DND-41 (cell line): ENCODE measurements around the gene CIDEA.

Experiments
- ATAC-seq: fragments of 200-7000 bp; cut with Tn5 transposase; 3 replicates; pipeline ENCODE4 v1.9.1; 2021; ENCODE audit warnings: low read depth; ENCODE audit not compliant: insufficient read depth
- DNase-seq: peaks from one replicate; pipeline ENCODE4 v3.0.0-alpha.2; 2020
- H2AFZ ChIP-seq: 2 replicates; pipeline ENCODE4 v1.6.0; 2012; ENCODE audit warnings: low read depth, low read length
- H3K27ac ChIP-seq: 2 replicates; pipeline ENCODE4 v1.5.1; 2012; ENCODE audit warnings: low read length, inconsistent platforms
- H3K27me3 ChIP-seq: fragments of 200-600 bp; sonication (generic); 2 replicates; pipeline ENCODE4 v1.6.0; 2012; ENCODE audit warnings: low read length, mild to moderate bottlenecking, inconsistent platforms; ENCODE audit not compliant: insufficient read depth, poor library complexity
- H3K36me3 ChIP-seq: 2 replicates; pipeline ENCODE4 v1.5.1; 2012; ENCODE audit warnings: low read length, inconsistent platforms; ENCODE audit not compliant: insufficient read depth
- H3K4me1 ChIP-seq: 2 replicates; pipeline ENCODE4 v1.5.1; 2012; ENCODE audit warnings: mild to moderate bottlenecking, low read length; ENCODE audit not compliant: insufficient read depth
- H3K4me2 ChIP-seq: 2 replicates; pipeline ENCODE4 v1.6.0; 2012; ENCODE audit warnings: mild to moderate bottlenecking, moderate library complexity, low read length, inconsistent platforms; ENCODE audit not compliant: insufficient read depth
- H3K4me3 ChIP-seq, 2 experiments: fragments of 200-600 bp in 1 of 2; shearing (Covaris generic) in 1 of 2; 2 replicates each; pipeline ENCODE4 v1.5.1; 2012 to 2016; ENCODE audit warnings: inconsistent platforms in 2 of 2, low read length in 2 of 2, mild to moderate bottlenecking in 2 of 2, low read depth in 1 of 2, moderate library complexity in 1 of 2
- H3K79me2 ChIP-seq: 2 replicates; pipeline ENCODE4 v1.6.0; 2012; ENCODE audit warnings: low read length, inconsistent platforms; ENCODE audit not compliant: insufficient read depth
- H3K9ac ChIP-seq: 2 replicates; pipeline ENCODE4 v1.6.0; 2012; ENCODE audit warnings: low read depth, mild to moderate bottlenecking, inconsistent platforms, low read length, moderate library complexity
- H3K9me3 ChIP-seq: 2 replicates; pipeline ENCODE4 v1.5.1; 2012; ENCODE audit warnings: low read length, moderate library complexity, mild to moderate bottlenecking, inconsistent platforms; ENCODE audit not compliant: insufficient read depth, severe bottlenecking
- H4K20me1 ChIP-seq: 2 replicates; pipeline ENCODE4 v1.6.0; 2012; ENCODE audit warnings: low read length; ENCODE audit not compliant: insufficient read depth
- EZH2 ChIP-seq: IDR thresholded peaks from 3 replicates; pipeline ENCODE4 v1.6.1; 2012; ENCODE audit warnings: borderline replicate concordance, low read depth, mild to moderate bottlenecking, moderate library complexity, low read length, inconsistent platforms; ENCODE audit not compliant: severe bottlenecking
- TF ChIP-seq, protein P1 (sequence below): IDR thresholded peaks from 2 replicates; pipeline ENCODE4 v1.5.1; 2012; ENCODE audit warnings: borderline replicate concordance, low read length, moderate library complexity, mild to moderate bottlenecking; ENCODE audit not compliant: poor library complexity, severe bottlenecking; ENCODE audit errors: extremely low read depth

The CIDEA gene

DNA sequence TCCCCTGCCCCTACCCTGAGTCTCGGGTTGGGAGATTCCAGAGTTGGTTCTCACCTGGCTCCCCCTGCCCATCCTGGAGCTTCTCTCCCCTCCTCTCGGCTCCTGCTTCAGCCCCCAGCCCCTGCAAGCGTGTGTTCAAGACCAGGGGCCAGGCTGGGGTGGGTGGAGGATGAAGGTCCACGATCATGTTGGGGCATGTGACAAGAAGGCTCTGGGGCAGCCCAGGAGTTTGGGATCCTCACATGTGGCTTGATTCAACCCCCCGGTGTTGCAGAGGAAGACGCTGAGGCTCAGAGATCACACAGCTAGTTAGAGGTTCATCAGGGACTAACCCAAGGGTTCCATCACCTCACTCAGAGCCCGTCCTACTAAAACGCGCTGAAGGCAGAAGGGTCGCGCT lies 39.7 kb downstream of the CIDEA start:
- no peak overlapping the region for H3K27ac ChIP-seq
- no peak overlapping the region for H3K4me2 ChIP-seq
- no peak overlapping the region for H3K9ac ChIP-seq
- no peaks in the 10 kb centered on the region for H3K9me3 ChIP-seq
- DNase-seq = no peak
- no peak overlapping the region for H2AFZ ChIP-seq
- no peaks in the 10 kb centered on the region for H4K20me1 ChIP-seq
- H3K4me1 ChIP-seq = no peaks in the 10 kb centered on the region
- no peaks in the 10 kb centered on the region for H3K36me3 ChIP-seq
- H3K79me2 ChIP-seq = no peaks in the 10 kb centered on the region
- H3K4me3 ChIP-seq = no peak overlapping the region
- H3K27me3 ChIP-seq = no peaks in the 10 kb centered on the region
- no peak for ATAC-seq
- TF ChIP-seq EZH2 = no peak
- TF ChIP-seq, protein P1, sequence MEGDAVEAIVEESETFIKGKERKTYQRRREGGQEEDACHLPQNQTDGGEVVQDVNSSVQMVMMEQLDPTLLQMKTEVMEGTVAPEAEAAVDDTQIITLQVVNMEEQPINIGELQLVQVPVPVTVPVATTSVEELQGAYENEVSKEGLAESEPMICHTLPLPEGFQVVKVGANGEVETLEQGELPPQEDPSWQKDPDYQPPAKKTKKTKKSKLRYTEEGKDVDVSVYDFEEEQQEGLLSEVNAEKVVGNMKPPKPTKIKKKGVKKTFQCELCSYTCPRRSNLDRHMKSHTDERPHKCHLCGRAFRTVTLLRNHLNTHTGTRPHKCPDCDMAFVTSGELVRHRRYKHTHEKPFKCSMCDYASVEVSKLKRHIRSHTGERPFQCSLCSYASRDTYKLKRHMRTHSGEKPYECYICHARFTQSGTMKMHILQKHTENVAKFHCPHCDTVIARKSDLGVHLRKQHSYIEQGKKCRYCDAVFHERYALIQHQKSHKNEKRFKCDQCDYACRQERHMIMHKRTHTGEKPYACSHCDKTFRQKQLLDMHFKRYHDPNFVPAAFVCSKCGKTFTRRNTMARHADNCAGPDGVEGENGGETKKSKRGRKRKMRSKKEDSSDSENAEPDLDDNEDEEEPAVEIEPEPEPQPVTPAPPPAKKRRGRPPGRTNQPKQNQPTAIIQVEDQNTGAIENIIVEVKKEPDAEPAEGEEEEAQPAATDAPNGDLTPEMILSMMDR = no peak

DNA sequence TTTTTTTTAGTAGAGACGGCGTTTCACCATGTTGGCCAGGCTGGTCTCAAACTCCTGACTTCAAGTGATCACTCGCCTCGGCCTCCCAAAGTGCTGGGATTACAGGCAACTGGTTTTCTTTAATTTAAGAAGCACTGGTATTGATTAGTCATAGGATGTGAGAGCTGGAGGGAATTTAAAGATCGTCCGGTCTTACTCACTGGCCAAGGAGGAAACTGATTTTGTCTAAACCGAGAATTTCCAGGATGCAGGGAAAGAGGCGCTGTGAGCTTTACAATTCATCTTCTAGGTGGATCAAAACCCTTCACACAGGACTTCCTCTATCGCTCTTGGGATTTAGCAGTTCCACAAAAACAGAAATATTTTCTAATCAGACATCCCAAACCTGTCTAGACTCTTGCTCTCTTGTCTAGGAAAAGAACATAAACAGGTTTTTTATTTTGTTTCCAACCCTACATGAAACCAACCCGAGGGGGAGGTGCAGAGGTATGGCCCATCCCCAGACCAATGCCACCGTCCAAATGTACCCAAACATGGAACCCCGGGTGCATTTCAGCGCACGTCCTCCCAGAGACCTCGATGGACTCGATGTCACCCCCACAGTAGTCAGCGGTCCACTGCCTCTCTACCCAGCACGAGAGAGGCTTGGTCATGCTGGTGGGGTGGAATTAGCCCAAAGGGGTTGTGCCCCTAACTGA lies 41.4 kb downstream of the CIDEA start:
- Histone ChIP-seq H3K4me2 (no peak overlapping the region), H3K9ac (no peak overlapping the region), H3K9me3 (no peaks in the 10 kb centered on the region), H2AFZ (no peak overlapping the region), H4K20me1 (no peaks in the 10 kb centered on the region), H3K4me1 (no peaks in the 10 kb centered on the region), H3K4me3 (no peak overlapping the region), H3K27ac (no peak overlapping the region), H3K27me3 (no peaks in the 10 kb centered on the region), H3K36me3 (no peaks in the 10 kb centered on the region), H3K79me2 (no peaks in the 10 kb centered on the region)
- DNase-seq = no peak
- TF ChIP-seq, protein P1 = no peak
- TF ChIP-seq EZH2 = no peak
- ATAC-seq = no peak

DNA sequence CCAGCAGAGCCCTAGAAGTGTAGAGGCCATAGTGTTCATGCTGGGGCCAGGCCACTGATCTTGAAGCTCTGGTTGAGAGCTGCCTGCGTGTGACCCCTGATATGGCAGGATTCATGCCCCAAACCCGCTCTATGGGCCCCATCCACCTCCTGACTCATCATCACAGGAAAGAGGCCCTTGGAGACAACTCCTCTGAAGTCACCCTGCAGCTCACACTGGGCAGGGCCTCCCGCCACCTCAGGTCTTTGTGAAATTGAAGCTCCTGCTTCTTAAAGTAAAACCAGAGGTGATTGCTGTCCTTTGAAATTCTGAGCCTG lies 41.9 kb downstream of the CIDEA start:
- TF ChIP-seq EZH2 = no peak
- TF ChIP-seq, protein P1 = no peak
- no peaks in the 10 kb centered on the region for H3K4me1 ChIP-seq
- no peak overlapping the region for H3K4me2 ChIP-seq
- H3K27ac ChIP-seq = no peak overlapping the region
- H3K79me2 ChIP-seq = no peaks in the 10 kb centered on the region
- H2AFZ ChIP-seq = no peak overlapping the region
- ATAC-seq (no peak), DNase-seq (no peak)
- H3K27me3 ChIP-seq = no peaks in the 10 kb centered on the region
- no peak overlapping the region for H3K9ac ChIP-seq
- H3K9me3 ChIP-seq = no peaks in the 10 kb centered on the region
- H3K4me3 ChIP-seq = no peak overlapping the region
- H4K20me1 ChIP-seq = no peaks in the 10 kb centered on the region
- no peaks in the 10 kb centered on the region for H3K36me3 ChIP-seq
